Measurements from ENCODE around the gene PDGFA. TPM values are rescaled to one million over a fixed set of nuclear protein-coding genes. Genes with fewer than 3 reads are reported as not detected.

The PDGFA gene
- total and polyA plus RNA-seq, 4 donors = 25.5 to 76.8 (median 58.3) TPM

GRCh38 chr7:543501-544337 lies 24.1 kb upstream of the PDGFA start:
- H3K9me3 ChIP-seq (ENCODE audit: control insufficient read depth, insufficient read depth, low read length) = no peaks in the 10 kb centered on the region
- no peak for DNase-seq (ENCODE audit: low read depth in 4 of 6, low spot score in 6 of 6)
- peaks cover 3% of the 10 kb centered on the region for H3K4me1 ChIP-seq (ENCODE audit: control insufficient read depth, insufficient read depth, low read length)
- H3K4me3 ChIP-seq (ENCODE audit: low read depth, low read length) = no peak overlapping the region
- no peak overlapping the region for H3K27ac ChIP-seq (ENCODE audit: low read depth, low read length)
- peaks cover 25% of the 10 kb centered on the region for H3K36me3 ChIP-seq (ENCODE audit: control insufficient read depth, insufficient read depth, low read length)
- 80% methylated on average over 18 of the region's 18 CpGs for WGBS (ENCODE audit: insufficient coverage)
- H3K27me3 ChIP-seq (ENCODE audit: control insufficient read depth, insufficient read depth, low read length) = no peaks in the 10 kb centered on the region

DNA sequence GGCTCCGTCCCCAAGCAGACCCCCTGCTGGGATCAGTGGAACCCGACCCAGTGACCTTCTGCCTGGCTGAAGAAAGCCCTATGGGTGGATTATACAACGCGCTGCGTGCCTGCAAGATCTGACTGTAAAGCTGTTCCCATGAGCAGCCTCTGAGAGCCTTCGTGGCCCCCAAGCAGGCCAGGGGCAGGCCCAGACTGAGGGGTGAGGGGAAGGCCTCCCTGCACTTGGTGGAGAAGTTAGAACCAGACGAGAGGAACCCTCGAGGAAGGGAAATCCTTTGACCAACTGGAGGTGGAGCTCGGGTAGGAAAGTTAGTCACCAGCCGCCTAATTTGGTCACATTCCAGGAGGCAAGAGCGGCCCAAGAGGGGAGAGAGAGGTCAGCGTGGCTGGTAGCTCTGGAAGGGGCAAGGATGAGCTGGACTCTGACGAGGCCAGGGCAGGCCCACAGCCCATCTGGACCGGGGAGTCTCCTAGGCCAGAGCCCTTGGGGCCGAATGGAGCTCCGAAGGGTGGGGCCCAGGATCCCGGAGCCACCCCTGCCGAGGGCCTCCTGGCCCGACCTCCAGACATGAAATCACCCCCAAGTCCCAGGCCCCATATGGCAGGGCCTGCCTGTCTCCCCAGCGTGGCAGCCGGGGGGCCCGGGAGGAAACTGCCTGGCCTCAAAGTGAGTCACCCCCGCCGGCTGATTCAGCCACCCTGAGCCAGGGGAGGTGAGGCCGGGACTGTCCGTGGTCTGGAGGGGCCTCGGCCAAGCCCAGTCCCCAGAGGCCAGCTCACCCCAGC lies 23.3 kb upstream of the PDGFA start:
- Histone ChIP-seq H3K4me1 (ENCODE audit: control insufficient read depth, insufficient read depth, low read length) (peaks cover 5% of the 10 kb centered on the region), H3K4me3 (ENCODE audit: low read depth, low read length) (no peak overlapping the region), H3K36me3 (ENCODE audit: control insufficient read depth, insufficient read depth, low read length) (peaks cover 25% of the 10 kb centered on the region), H3K27me3 (ENCODE audit: control insufficient read depth, insufficient read depth, low read length) (no peaks in the 10 kb centered on the region), H3K27ac (ENCODE audit: low read depth, low read length) (no peak overlapping the region), H3K9me3 (ENCODE audit: control insufficient read depth, insufficient read depth, low read length) (no peaks in the 10 kb centered on the region)
- 57% methylated on average over 26 of the region's 27 CpGs for WGBS (ENCODE audit: insufficient coverage)
- no peak for DNase-seq (ENCODE audit: low read depth in 4 of 6, low spot score in 6 of 6)

DNA sequence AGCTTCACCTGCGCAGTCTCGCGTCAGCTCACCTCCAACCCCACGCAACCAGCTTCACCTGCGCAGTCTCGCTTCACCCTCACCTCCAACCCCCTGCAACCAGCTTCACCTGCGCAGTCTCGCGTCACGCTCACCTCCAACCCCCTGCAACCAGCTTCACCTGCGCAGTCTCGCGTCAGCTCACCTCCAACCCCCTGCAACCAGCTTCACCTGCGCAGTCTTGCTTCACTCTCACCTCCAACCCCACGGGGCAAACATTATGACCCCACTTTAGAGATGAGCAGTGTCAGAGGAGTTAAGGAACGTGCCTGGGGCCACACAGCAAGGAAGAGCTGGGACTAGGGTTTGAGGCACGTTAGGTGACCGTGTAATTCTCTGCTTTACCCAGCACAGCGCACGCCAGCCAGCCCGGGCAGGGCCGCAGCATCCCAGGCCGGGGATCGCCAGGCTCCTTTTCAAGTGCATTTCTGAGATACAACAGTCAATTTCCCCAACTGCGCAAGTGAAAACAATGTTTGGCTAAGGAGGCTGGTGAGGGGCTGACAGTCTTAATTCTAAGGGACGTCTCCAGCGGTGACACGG lies 22.6 kb upstream of the PDGFA start:
- Histone ChIP-seq H3K27ac (ENCODE audit: low read depth, low read length) (no peak overlapping the region), H3K36me3 (ENCODE audit: control insufficient read depth, insufficient read depth, low read length) (peaks cover 25% of the 10 kb centered on the region), H3K4me1 (ENCODE audit: control insufficient read depth, insufficient read depth, low read length) (peaks cover 6% of the 10 kb centered on the region), H3K27me3 (ENCODE audit: control insufficient read depth, insufficient read depth, low read length) (no peaks in the 10 kb centered on the region), H3K9me3 (ENCODE audit: control insufficient read depth, insufficient read depth, low read length) (no peaks in the 10 kb centered on the region), H3K4me3 (ENCODE audit: low read depth, low read length) (no peak overlapping the region)
- no peak for DNase-seq (ENCODE audit: low read depth in 4 of 6, low spot score in 6 of 6)
- 71% methylated on average over 22 of the region's 28 CpGs for WGBS (ENCODE audit: insufficient coverage)

DNA sequence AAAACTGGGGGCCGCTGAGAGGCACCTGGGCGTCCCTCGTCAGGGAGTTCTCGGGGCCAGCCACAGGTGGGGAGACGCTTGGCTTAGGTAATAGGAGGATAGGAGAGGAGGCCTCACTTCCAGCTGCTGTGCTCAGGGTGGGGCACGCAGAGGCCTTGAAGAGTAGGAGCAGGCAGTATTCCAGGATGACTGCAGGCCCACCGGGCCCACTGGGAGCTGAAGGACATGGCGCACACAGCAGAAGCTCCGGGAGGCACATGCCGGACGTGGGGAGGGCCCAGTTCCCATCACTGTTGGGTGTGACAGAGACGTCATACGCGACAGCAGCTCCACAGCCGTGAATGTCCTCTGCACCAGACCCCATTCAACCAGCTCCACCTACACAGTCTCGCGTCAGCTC lies 22.0 kb upstream of the PDGFA start:
- H3K9me3 ChIP-seq (ENCODE audit: control insufficient read depth, insufficient read depth, low read length) = no peaks in the 10 kb centered on the region
- no peak for DNase-seq (ENCODE audit: low read depth in 4 of 6, low spot score in 6 of 6)
- H3K27me3 ChIP-seq (ENCODE audit: control insufficient read depth, insufficient read depth, low read length) = no peaks in the 10 kb centered on the region
- no peak overlapping the region for H3K4me3 ChIP-seq (ENCODE audit: low read depth, low read length)
- no peak overlapping the region for H3K27ac ChIP-seq (ENCODE audit: low read depth, low read length)
- H3K4me1 ChIP-seq (ENCODE audit: control insufficient read depth, insufficient read depth, low read length) = peaks cover 6% of the 10 kb centered on the region
- peaks cover 21% of the 10 kb centered on the region for H3K36me3 ChIP-seq (ENCODE audit: control insufficient read depth, insufficient read depth, low read length)
- 88% methylated on average over 17 of the region's 17 CpGs for WGBS (ENCODE audit: insufficient coverage)

DNA sequence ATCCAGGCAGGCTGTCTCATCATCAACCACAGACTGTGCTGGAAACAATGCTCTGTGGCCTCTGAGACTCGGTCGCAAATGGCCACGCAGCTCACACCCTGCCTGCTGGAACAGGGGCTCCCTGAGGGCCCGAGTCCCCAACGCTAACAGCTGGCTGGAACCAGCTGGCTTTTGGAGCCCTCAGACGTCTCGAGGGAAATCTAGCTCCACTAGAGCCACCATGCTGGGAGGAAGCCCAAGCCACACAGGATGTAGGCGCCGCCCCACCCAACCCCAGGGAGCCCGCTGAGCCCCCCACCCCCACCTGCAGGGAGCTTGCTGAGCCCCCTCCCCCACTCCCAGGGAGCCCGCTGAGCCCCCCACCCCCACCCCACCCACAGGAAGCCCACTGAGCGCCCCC lies 21.4 kb upstream of the PDGFA start:
- Histone ChIP-seq H3K4me1 (ENCODE audit: control insufficient read depth, insufficient read depth, low read length) (peaks cover 6% of the 10 kb centered on the region), H3K36me3 (ENCODE audit: control insufficient read depth, insufficient read depth, low read length) (peaks cover 19% of the 10 kb centered on the region), H3K27me3 (ENCODE audit: control insufficient read depth, insufficient read depth, low read length) (no peaks in the 10 kb centered on the region), H3K9me3 (ENCODE audit: control insufficient read depth, insufficient read depth, low read length) (no peaks in the 10 kb centered on the region), H3K4me3 (ENCODE audit: low read depth, low read length) (no peak overlapping the region), H3K27ac (ENCODE audit: low read depth, low read length) (no peak overlapping the region)
- DNase-seq (ENCODE audit: low read depth in 4 of 6, low spot score in 6 of 6) = no peak
- WGBS (ENCODE audit: insufficient coverage) = 89% methylated on average over 6 of the region's 12 CpGs

- peaks cover 19% of the 10 kb centered on the region for H3K36me3 ChIP-seq (ENCODE audit: control insufficient read depth, insufficient read depth, low read length)
- no peaks in the 10 kb centered on the region for H3K27me3 ChIP-seq (ENCODE audit: control insufficient read depth, insufficient read depth, low read length)
- no peaks in the 10 kb centered on the region for H3K9me3 ChIP-seq (ENCODE audit: control insufficient read depth, insufficient read depth, low read length)
- peaks cover 6% of the 10 kb centered on the region for H3K4me1 ChIP-seq (ENCODE audit: control insufficient read depth, insufficient read depth, low read length)
- no peak for DNase-seq (ENCODE audit: low read depth in 4 of 6, low spot score in 6 of 6)
- H3K4me3 ChIP-seq (ENCODE audit: low read depth, low read length) = no peak overlapping the region
- H3K27ac ChIP-seq (ENCODE audit: low read depth, low read length) = no peak overlapping the region
- 92% methylated on average over 14 of the region's 14 CpGs for WGBS (ENCODE audit: insufficient coverage)
Observed at GRCh38 chr7:540579-540978, 20.9 kb upstream of the PDGFA start.

DNA sequence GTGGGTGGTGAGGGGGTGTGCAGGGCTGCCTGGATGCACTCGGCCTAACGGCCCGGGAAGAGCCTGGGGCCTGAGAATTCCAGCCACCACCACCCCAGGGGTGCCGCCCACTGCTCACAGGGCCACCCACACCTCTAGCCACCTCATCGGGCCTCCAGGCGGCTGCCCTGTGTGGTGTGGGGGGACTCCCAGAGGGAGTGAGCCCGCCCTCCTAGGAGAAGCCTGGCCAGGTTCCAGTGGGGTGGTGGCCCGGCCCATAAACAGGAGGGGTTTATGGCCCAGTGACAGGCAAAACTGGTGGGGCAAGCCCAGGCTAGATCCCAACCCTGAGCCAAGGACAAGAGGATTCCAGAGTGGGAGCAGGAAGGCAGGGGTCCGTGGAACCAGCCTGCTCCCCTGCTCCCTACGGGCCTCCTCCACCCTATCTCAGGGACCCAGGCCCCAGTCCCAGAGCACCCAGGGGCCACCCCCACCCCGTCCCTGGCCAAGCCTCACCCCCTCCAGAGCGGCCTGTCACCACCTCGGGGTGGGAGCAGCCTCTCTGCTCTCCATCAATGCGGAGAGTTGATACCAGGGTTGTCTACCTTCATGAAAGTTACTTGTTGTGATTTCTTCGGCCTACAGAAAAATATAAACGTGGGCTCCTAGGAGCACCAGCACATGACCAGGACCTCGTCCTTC lies 20.2 kb upstream of the PDGFA start:
- Histone ChIP-seq H3K4me3 (ENCODE audit: low read depth, low read length) (no peak overlapping the region), H3K27ac (ENCODE audit: low read depth, low read length) (no peak overlapping the region), H3K36me3 (ENCODE audit: control insufficient read depth, insufficient read depth, low read length) (peaks cover 19% of the 10 kb centered on the region), H3K9me3 (ENCODE audit: control insufficient read depth, insufficient read depth, low read length) (no peaks in the 10 kb centered on the region), H3K27me3 (ENCODE audit: control insufficient read depth, insufficient read depth, low read length) (no peaks in the 10 kb centered on the region), H3K4me1 (ENCODE audit: control insufficient read depth, insufficient read depth, low read length) (peaks cover 6% of the 10 kb centered on the region)
- DNase-seq (ENCODE audit: low read depth in 4 of 6, low spot score in 6 of 6) = no peak
- WGBS (ENCODE audit: insufficient coverage) = 74% methylated on average over 11 of the region's 17 CpGs

GRCh38 chr7:538764-539685 lies 19.4 kb upstream of the PDGFA start:
- Histone ChIP-seq H3K27ac (ENCODE audit: low read depth, low read length) (no peak overlapping the region), H3K4me3 (ENCODE audit: low read depth, low read length) (no peak overlapping the region), H3K27me3 (ENCODE audit: control insufficient read depth, insufficient read depth, low read length) (no peaks in the 10 kb centered on the region), H3K9me3 (ENCODE audit: control insufficient read depth, insufficient read depth, low read length) (no peaks in the 10 kb centered on the region), H3K36me3 (ENCODE audit: control insufficient read depth, insufficient read depth, low read length) (peaks cover 19% of the 10 kb centered on the region), H3K4me1 (ENCODE audit: control insufficient read depth, insufficient read depth, low read length) (peaks cover 6% of the 10 kb centered on the region)
- whole genome bisulfite sequencing (ENCODE audit: insufficient coverage) = 71% methylated on average over 30 of the region's 37 CpGs
- DNase-seq (ENCODE audit: low read depth in 4 of 6, low spot score in 6 of 6) = no peak

Measured in spinal cord (tissue), 10 donors.